Neural progenitor cell (in vitro differentiated cells): Measurements from ENCODE around the gene CTDP1.
"Not testable (repeated sequence)": the region's sequence is repeated elsewhere in the genome, so short reads cannot be mapped to it uniquely, and the experiment has no call there.

Experiments
- CTCF ChIP-seq: fragments of 200-600 bp; sonication (generic); IDR thresholded peaks from 2 replicates; pipeline ENCODE4 v1.5.1; 2017; ENCODE audit warnings: antibody characterized with exemption, mild to moderate bottlenecking
- EZH2 ChIP-seq: fragments of 200-600 bp; sonication (generic); IDR thresholded peaks from 2 replicates; pipeline ENCODE4 v1.6.1; 2017; ENCODE audit warnings: antibody characterized with exemption, mild to moderate bottlenecking, moderate library complexity
- EZH2phosphoT487 ChIP-seq: fragments of 200-600 bp; sonication (generic); IDR thresholded peaks from 2 replicates; pipeline ENCODE4 v1.6.1; 2017; ENCODE audit warnings: antibody characterized with exemption

GRCh38 chr18:79740047-79740446 lies 60.4 kb downstream of the CTDP1 start:
- not testable (repeated sequence) for TF ChIP-seq CTCF, EZH2phosphoT487, EZH2
